ENCODE data around the gene MMS19. TPM values are rescaled to one million over a fixed set of nuclear protein-coding genes. Genes with fewer than 3 reads are reported as not detected.

The MMS19 gene
- total RNA-seq, 6 donors from 2014 or later = 62.5 to 148 (median 77.0) TPM

DNA sequence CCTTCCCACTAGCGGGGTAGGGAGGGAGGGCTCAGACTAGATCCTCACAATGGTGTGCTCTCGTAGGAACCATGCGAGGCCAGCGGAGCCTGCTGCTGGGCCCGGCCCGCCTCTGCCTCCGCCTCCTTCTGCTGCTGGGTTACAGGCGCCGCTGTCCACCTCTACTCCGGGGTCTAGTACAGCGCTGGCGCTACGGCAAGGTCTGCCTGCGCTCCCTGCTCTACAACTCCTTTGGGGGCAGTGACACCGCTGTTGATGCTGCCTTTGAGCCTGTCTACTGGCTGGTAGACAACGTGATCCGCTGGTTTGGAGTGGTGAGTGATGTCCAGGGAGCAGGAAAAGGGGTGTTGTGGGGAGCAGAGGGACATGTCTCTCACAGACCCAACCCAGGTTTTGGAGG is 46.6 kb downstream of the MMS19 start:
- Histone ChIP-seq H3K27me3 (no peaks in the 10 kb centered on the region), H3K4me1 (peaks cover 29 to 57% (median 42%) of the 10 kb centered on the region in 4 donors), H3K27ac (peak overlapping the region in 1 of 4 donors; percentile 26), H3K36me3 (peaks cover 3 to 50% (median 26%) of the 10 kb centered on the region in 4 donors), H3K9me3 (no peaks in the 10 kb centered on the region), H3K4me3 (no peak overlapping the region)
- no peak for TF ChIP-seq POLR2AphosphoS5 (IDR thresholded peaks at IDR 0.05)
- TF ChIP-seq EP300 (IDR thresholded peaks at IDR 0.05) = no peak
- TF ChIP-seq, protein P1, sequence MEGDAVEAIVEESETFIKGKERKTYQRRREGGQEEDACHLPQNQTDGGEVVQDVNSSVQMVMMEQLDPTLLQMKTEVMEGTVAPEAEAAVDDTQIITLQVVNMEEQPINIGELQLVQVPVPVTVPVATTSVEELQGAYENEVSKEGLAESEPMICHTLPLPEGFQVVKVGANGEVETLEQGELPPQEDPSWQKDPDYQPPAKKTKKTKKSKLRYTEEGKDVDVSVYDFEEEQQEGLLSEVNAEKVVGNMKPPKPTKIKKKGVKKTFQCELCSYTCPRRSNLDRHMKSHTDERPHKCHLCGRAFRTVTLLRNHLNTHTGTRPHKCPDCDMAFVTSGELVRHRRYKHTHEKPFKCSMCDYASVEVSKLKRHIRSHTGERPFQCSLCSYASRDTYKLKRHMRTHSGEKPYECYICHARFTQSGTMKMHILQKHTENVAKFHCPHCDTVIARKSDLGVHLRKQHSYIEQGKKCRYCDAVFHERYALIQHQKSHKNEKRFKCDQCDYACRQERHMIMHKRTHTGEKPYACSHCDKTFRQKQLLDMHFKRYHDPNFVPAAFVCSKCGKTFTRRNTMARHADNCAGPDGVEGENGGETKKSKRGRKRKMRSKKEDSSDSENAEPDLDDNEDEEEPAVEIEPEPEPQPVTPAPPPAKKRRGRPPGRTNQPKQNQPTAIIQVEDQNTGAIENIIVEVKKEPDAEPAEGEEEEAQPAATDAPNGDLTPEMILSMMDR (IDR thresholded peaks at IDR 0.05) = no peak
- TF ChIP-seq POLR2A (IDR thresholded peaks at IDR 0.05) = no peak
- DNase-seq (peak in 1 of 2 donors; percentile 72), ATAC-seq (ENCODE audit: low FRiP score in 2 of 2) (no peak)
- WGBS, 2 donors = 91 to 96% methylated on average over 14 to 15 of the region's 17 CpGs

DNA sequence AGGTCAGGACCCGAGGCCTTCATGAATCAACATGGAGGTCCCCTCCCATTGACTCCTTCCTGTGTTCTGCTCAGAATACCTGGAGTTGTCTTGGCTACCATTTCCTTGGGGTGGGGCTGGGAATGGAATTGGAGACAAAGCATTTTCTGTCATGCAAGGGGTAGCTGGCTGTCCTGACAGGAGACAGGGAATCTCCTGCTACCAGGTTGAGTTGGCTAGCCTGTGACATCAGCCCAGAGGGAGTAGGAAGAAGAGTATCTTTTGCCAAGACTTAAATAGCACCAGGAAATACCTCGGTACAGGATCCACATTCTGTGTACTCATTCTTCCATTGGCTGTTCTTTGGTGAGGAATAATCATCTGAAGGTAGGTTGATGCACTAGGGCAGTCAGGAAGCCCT is 47.4 kb downstream of the MMS19 start:
- no peak for ATAC-seq (ENCODE audit: low FRiP score in 2 of 2)
- Histone ChIP-seq H3K9me3 (no peaks in the 10 kb centered on the region), H3K4me1 (peaks cover 30 to 58% (median 45%) of the 10 kb centered on the region in 4 donors), H3K36me3 (peaks cover 0 to 42% (median 19%) of the 10 kb centered on the region in 4 donors), H3K4me3 (no peak overlapping the region), H3K27me3 (no peaks in the 10 kb centered on the region), H3K27ac (peak overlapping the region in 1 of 4 donors; percentile 26)
- TF ChIP-seq, protein P1 (IDR thresholded peaks at IDR 0.05) = no peak
- TF ChIP-seq EP300 (IDR thresholded peaks at IDR 0.05) (no peak), POLR2AphosphoS5 (IDR thresholded peaks at IDR 0.05) (no peak), POLR2A (IDR thresholded peaks at IDR 0.05) (no peak)
- no peak for DNase-seq
- 59 to 60% methylated on average over 2 of the region's 2 CpGs for WGBS, 2 donors

- TF ChIP-seq, protein P1 (IDR thresholded peaks at IDR 0.05) = peak in 1 of 6 experiments; percentile 20
- no peak for TF ChIP-seq EP300 (IDR thresholded peaks at IDR 0.05)
- peak in 2 of 4 donors; percentile 79 to 89 for TF ChIP-seq POLR2A (IDR thresholded peaks at IDR 0.05)
- TF ChIP-seq POLR2AphosphoS5 (IDR thresholded peaks at IDR 0.05) = peak; percentile 72 to 80
- Histone ChIP-seq H3K27ac (peak within 1 kb of the TSS; percentile 59 to 88 (median 72)), H3K27me3 (no peaks in the 10 kb centered on the region), H3K4me1 (peaks cover 40 to 49% (median 43%) of the 10 kb centered on the region in 4 donors), H3K4me3 (peak within 1 kb of the TSS; percentile 68 to 99 (median 75)), H3K9me3 (no peaks in the 10 kb centered on the region), H3K36me3 (peaks cover 3 to 14% (median 11%) of the 10 kb centered on the region in 4 donors)
- ATAC-seq (ENCODE audit: low FRiP score in 2 of 2) = peak; percentile 95 to 99
- WGBS, 2 donors = 1 to 2% methylated on average over 33 to 45 of the region's 66 CpGs
- peak; percentile 94 to 97 for DNase-seq
Measured at GRCh38 chr10:97445722-97446639, 52.2 kb downstream of the MMS19 start, which contains the start of the genes EXOSC1 and ZDHHC16. EXOSC1 (minus strand) TSS chr10:97446006; CDS start chr10:97445985, 21 bp downstream. ZDHHC16 (plus strand) TSS chr10:97446175; CDS start chr10:97451676, 5,501 bp downstream.

- Histone ChIP-seq H3K4me1 (peaks cover 35 to 44% (median 40%) of the 10 kb centered on the region in 4 donors), H3K36me3 (peaks cover 8 to 20% (median 15%) of the 10 kb centered on the region in 4 donors), H3K4me3 (peak overlapping the region; percentile 68 to 99 (median 75)), H3K27ac (peak overlapping the region; percentile 59 to 88 (median 72)), H3K9me3 (no peaks in the 10 kb centered on the region), H3K27me3 (no peaks in the 10 kb centered on the region)
- TF ChIP-seq POLR2A (IDR thresholded peaks at IDR 0.05) = no peak
- no peak for TF ChIP-seq EP300 (IDR thresholded peaks at IDR 0.05)
- TF ChIP-seq, protein P1 (IDR thresholded peaks at IDR 0.05) = no peak
- no peak for TF ChIP-seq POLR2AphosphoS5 (IDR thresholded peaks at IDR 0.05)
- WGBS, 2 donors = 2 to 5% methylated on average over 5 to 13 of the region's 13 CpGs
- no peak for DNase-seq
- no peak for ATAC-seq (ENCODE audit: low FRiP score in 2 of 2)
Measured at GRCh38 chr10:97445357-97445721, 52.9 kb downstream of the MMS19 start.

Measured in upper lobe of left lung (tissue), 6 donors.